Stimulated activated CD4-positive, alpha-beta T cell treated with anti-CD3 and anti-CD28 coated beads, TNF-alpha, amount 100 ng/mL, for 1 hour (primary cell): ENCODE data around the gene OR2T27.
A peak's percentile ranks its signal among the peaks of the same experiment; 100 is the strongest.
"Not testable (repeated sequence)": the region's sequence is repeated elsewhere in the genome, so short reads cannot be mapped to it uniquely, and the experiment has no call there.

Experiments used
- DNase-seq, 3 donors: peaks; one replicate each; pipeline ENCODE4 v3.0.0-alpha.2; 2020; ENCODE audit warnings: low read depth in 3 of 3, low spot score in 1 of 3

Gene OR2T27

GRCh38 chr1:248641583-248641982, 13.7 kb downstream of the OR2T27 start:
- not testable (repeated sequence) for DNase-seq

- DNase-seq, result not testable (repeated sequence)
These were observed 14.4 kb downstream of the OR2T27 start for GRCh38 chr1:248640906-248641305.

GRCh38 chr1:248639652-248640051, 15.7 kb downstream of the OR2T27 start:
- not testable (repeated sequence) for DNase-seq

GRCh38 chr1:248636612-248637011, 18.7 kb downstream of the OR2T27 start:
- DNase-seq, result not testable (repeated sequence)

GRCh38 chr1:248634991-248635390, 20.3 kb downstream of the OR2T27 start, which contains the start of gene OR2T11:
Gene OR2T11, minus strand, starts transcription at chr1:248635091. Its CDS starts 7,963 bp downstream, at chr1:248627128.
- DNase-seq, result not testable (repeated sequence)

GRCh38 chr1:248631354-248632008, 23.8 kb downstream of the OR2T27 start:
- DNase-seq, result no peak

- DNase-seq, result no peak
These were observed 24.8 kb downstream of the OR2T27 start for GRCh38 chr1:248630551-248630950.

GRCh38 chr1:248627971-248628844, 27.1 kb downstream of the OR2T27 start:
- no peak for DNase-seq

- no peak for DNase-seq
These were observed 29.4 kb downstream of the OR2T27 start for GRCh38 chr1:248625971-248626370.

GRCh38 chr1:248625166-248625565, 30.2 kb downstream of the OR2T27 start:
- no peak for DNase-seq

GRCh38 chr1:248622570-248623001, 32.7 kb downstream of the OR2T27 start:
- DNase-seq, result no peak

GRCh38 chr1:248621770-248622169, 33.6 kb downstream of the OR2T27 start:
- no peak for DNase-seq

- peak in 1 of 3 donors; percentile 49 for DNase-seq
These were observed 36.5 kb downstream of the OR2T27 start for GRCh38 chr1:248618878-248619277.

GRCh38 chr1:248618119-248618518, 37.2 kb downstream of the OR2T27 start:
- DNase-seq, result no peak

GRCh38 chr1:248613742-248614141, 41.6 kb downstream of the OR2T27 start:
- no peak for DNase-seq

GRCh38 chr1:248611883-248612414, 43.4 kb downstream of the OR2T27 start:
- DNase-seq, result no peak

GRCh38 chr1:248610301-248610700, 45.0 kb downstream of the OR2T27 start:
- no peak for DNase-seq
